ENCODE results near the gene GPR156.

The GPR156 gene

GRCh38 chr3:120280566-120280965 is 4.5 kb downstream of the GPR156 start:
- Histone ChIP-seq H3K9me3 (replicated peaks in 1 of 11) (peaks cover 0 to 6% (median 4%) of the 10 kb centered on the region in 11 experiments; a peak in 8 of 22 replicates), H3K9ac (no peak overlapping the region), H3K36me3 (no peaks in the 10 kb centered on the region), H3K27me3 (no peaks in the 10 kb centered on the region), H3K4me3 (no peak overlapping the region), H3K4me2 (no peak overlapping the region), H3K27ac (no peak overlapping the region), H4K20me1 (no peaks in the 10 kb centered on the region), H3K4me1 (no peaks in the 10 kb centered on the region)
- no peak for TF ChIP-seq Cebpa-rat (IDR thresholded peaks at IDR 0.05)

GRCh38 chr3:120280026-120280425 is 5.0 kb downstream of the GPR156 start:
- no peak overlapping the region for H3K27ac ChIP-seq
- H3K4me3 ChIP-seq, result no peak overlapping the region
- H3K36me3 ChIP-seq, result no peaks in the 10 kb centered on the region
- peaks cover 0 to under 1% (median under 1%) of the 10 kb centered on the region in 11 experiments; a peak in 4 of 22 replicates for H3K9me3 ChIP-seq (replicated peaks in 1 of 11)
- H3K27me3 ChIP-seq, result no peaks in the 10 kb centered on the region
- no peak overlapping the region for H3K4me2 ChIP-seq
- no peak overlapping the region for H3K9ac ChIP-seq
- no peaks in the 10 kb centered on the region for H4K20me1 ChIP-seq
- no peak for TF ChIP-seq Cebpa-rat (IDR thresholded peaks at IDR 0.05)
- H3K4me1 ChIP-seq, result no peaks in the 10 kb centered on the region

GRCh38 chr3:120276767-120277166 is 8.3 kb downstream of the GPR156 start:
- H3K4me3 ChIP-seq, result no peak overlapping the region
- H3K27ac ChIP-seq, result no peak overlapping the region

GRCh38 chr3:120275618-120276017 is 9.4 kb downstream of the GPR156 start:
- Histone ChIP-seq H3K4me1 (no peaks in the 10 kb centered on the region), H3K4me2 (no peak overlapping the region), H3K27me3 (no peaks in the 10 kb centered on the region), H4K20me1 (no peaks in the 10 kb centered on the region), H3K36me3 (no peaks in the 10 kb centered on the region), H3K4me3 (no peak overlapping the region), H3K27ac (no peak overlapping the region), H3K9ac (no peak overlapping the region), H3K9me3 (replicated peaks in 1 of 11) (no peaks in the 10 kb centered on the region)
- no peak for TF ChIP-seq Cebpa-rat (IDR thresholded peaks at IDR 0.05)

More at GRCh38 chr3:120276767-120277166, 8.3 kb downstream of the GPR156 start:
- H3K36me3 ChIP-seq, result no peaks in the 10 kb centered on the region
- TF ChIP-seq Cebpa-rat (IDR thresholded peaks at IDR 0.05), result no peak
- H3K4me1 ChIP-seq, result no peaks in the 10 kb centered on the region
- H3K27me3 ChIP-seq, result no peaks in the 10 kb centered on the region
- H3K4me2 ChIP-seq, result no peak overlapping the region
- no peaks in the 10 kb centered on the region for H4K20me1 ChIP-seq
- H3K9me3 ChIP-seq (replicated peaks in 1 of 11), result no peaks in the 10 kb centered on the region
- H3K9ac ChIP-seq, result no peak overlapping the region

GRCh38 chr3:120274739-120275167 is 10.3 kb downstream of the GPR156 start:
- Histone ChIP-seq H3K4me2 (no peak overlapping the region), H3K9me3 (replicated peaks in 1 of 11) (no peaks in the 10 kb centered on the region), H4K20me1 (no peaks in the 10 kb centered on the region), H3K4me1 (no peaks in the 10 kb centered on the region), H3K4me3 (no peak overlapping the region), H3K36me3 (no peaks in the 10 kb centered on the region), H3K9ac (no peak overlapping the region), H3K27me3 (no peaks in the 10 kb centered on the region), H3K27ac (no peak overlapping the region)
- TF ChIP-seq Cebpa-rat (IDR thresholded peaks at IDR 0.05), result no peak

GRCh38 chr3:120272286-120272685 is 12.7 kb downstream of the GPR156 start:
- Histone ChIP-seq H3K4me1 (no peaks in the 10 kb centered on the region), H4K20me1 (no peaks in the 10 kb centered on the region), H3K36me3 (no peaks in the 10 kb centered on the region), H3K9ac (no peak overlapping the region), H3K27ac (no peak overlapping the region), H3K4me3 (no peak overlapping the region), H3K4me2 (no peak overlapping the region), H3K9me3 (replicated peaks in 1 of 11) (no peaks in the 10 kb centered on the region), H3K27me3 (no peaks in the 10 kb centered on the region)
- TF ChIP-seq Cebpa-rat (IDR thresholded peaks at IDR 0.05), result no peak

- Histone ChIP-seq H3K9ac (no peak overlapping the region), H3K4me3 (no peak overlapping the region), H4K20me1 (no peaks in the 10 kb centered on the region), H3K27ac (no peak overlapping the region), H3K4me1 (no peaks in the 10 kb centered on the region), H3K27me3 (no peaks in the 10 kb centered on the region), H3K36me3 (no peaks in the 10 kb centered on the region), H3K4me2 (no peak overlapping the region), H3K9me3 (replicated peaks in 1 of 11) (no peaks in the 10 kb centered on the region)
- no peak for TF ChIP-seq Cebpa-rat (IDR thresholded peaks at IDR 0.05)
These were observed 19.0 kb downstream of the GPR156 start for GRCh38 chr3:120265989-120266388.

GRCh38 chr3:120264963-120265362 is 20.1 kb downstream of the GPR156 start:
- Histone ChIP-seq H3K27me3 (no peaks in the 10 kb centered on the region), H3K4me3 (no peak overlapping the region), H3K27ac (no peak overlapping the region), H3K36me3 (no peaks in the 10 kb centered on the region), H4K20me1 (no peaks in the 10 kb centered on the region), H3K9me3 (replicated peaks in 1 of 11) (no peaks in the 10 kb centered on the region), H3K4me1 (no peaks in the 10 kb centered on the region), H3K4me2 (no peak overlapping the region), H3K9ac (no peak overlapping the region)
- no peak for TF ChIP-seq Cebpa-rat (IDR thresholded peaks at IDR 0.05)

GRCh38 chr3:120263792-120264191 is 21.2 kb downstream of the GPR156 start:
- Histone ChIP-seq H3K4me3 (no peak overlapping the region), H3K9ac (no peak overlapping the region), H4K20me1 (no peaks in the 10 kb centered on the region), H3K27me3 (no peaks in the 10 kb centered on the region), H3K36me3 (no peaks in the 10 kb centered on the region), H3K4me1 (no peaks in the 10 kb centered on the region), H3K4me2 (no peak overlapping the region), H3K9me3 (replicated peaks in 1 of 11) (no peaks in the 10 kb centered on the region), H3K27ac (no peak overlapping the region)
- no peak for TF ChIP-seq Cebpa-rat (IDR thresholded peaks at IDR 0.05)

- no peaks in the 10 kb centered on the region for H4K20me1 ChIP-seq
- H3K9me3 ChIP-seq (replicated peaks in 1 of 11), result peaks cover 0 to 22% (median 10%) of the 10 kb centered on the region in 11 experiments; a peak in 12 of 22 replicates
- H3K4me1 ChIP-seq, result no peaks in the 10 kb centered on the region
- no peak overlapping the region for H3K4me2 ChIP-seq
- no peak for TF ChIP-seq Cebpa-rat (IDR thresholded peaks at IDR 0.05)
- H3K27me3 ChIP-seq, result no peaks in the 10 kb centered on the region
- no peak overlapping the region for H3K9ac ChIP-seq
- H3K4me3 ChIP-seq, result no peak overlapping the region
- H3K27ac ChIP-seq, result no peak overlapping the region
- no peaks in the 10 kb centered on the region for H3K36me3 ChIP-seq
These were observed 27.0 kb downstream of the GPR156 start for GRCh38 chr3:120258009-120258408.
